Astrocyte (in vitro differentiated cells and primary cell): ENCODE measurements around the gene RPEL1. TPM values are rescaled to one million over a fixed set of nuclear protein-coding genes. Genes with fewer than 3 reads are reported as not detected.

Source experiments
- DNase-seq: peaks from one replicate; pipeline ENCODE4 v3.0.0-alpha.2; 2010; ENCODE audit warnings: low read depth
- FAIRE-seq: peaks from 2 replicates; lab custom pipeline; 2011; peaks lifted over from hg19 to GRCh38; lab: Jason Lieb, UNC
- H2AFZ ChIP-seq: 2 replicates; pipeline ENCODE4 v1.6.0; 2012; ENCODE audit warnings: low read depth, low read length, inconsistent platforms
- H3K27ac ChIP-seq: 2 replicates; pipeline ENCODE4 v1.5.1; 2011; ENCODE audit warnings: low read depth, low read length, inconsistent platforms
- H3K27me3 ChIP-seq: 2 replicates; pipeline ENCODE4 v1.6.0; 2011; ENCODE audit warnings: low read length, inconsistent platforms; ENCODE audit not compliant: insufficient read depth
- H3K36me3 ChIP-seq: 2 replicates; pipeline ENCODE4 v1.5.1; 2011; ENCODE audit warnings: low read length, inconsistent platforms; ENCODE audit not compliant: insufficient read depth
- H3K4me1 ChIP-seq: 2 replicates; pipeline ENCODE4 v1.5.1; 2011; ENCODE audit warnings: low read length, inconsistent platforms; ENCODE audit not compliant: insufficient read depth
- H3K4me2 ChIP-seq: 2 replicates; pipeline ENCODE4 v1.6.0; 2012; ENCODE audit warnings: low read length, inconsistent platforms
- H3K4me3 ChIP-seq: 2 replicates; pipeline ENCODE4 v1.5.1; 2011; ENCODE audit warnings: low read depth, mild to moderate bottlenecking, low read length, inconsistent platforms; ENCODE audit not compliant: insufficient read depth
- H3K79me2 ChIP-seq: 2 replicates; pipeline ENCODE4 v1.6.0; 2012; ENCODE audit warnings: mild to moderate bottlenecking, low read length, inconsistent platforms; ENCODE audit not compliant: insufficient read depth
- H3K9ac ChIP-seq: 2 replicates; pipeline ENCODE4 v1.6.0; 2012; ENCODE audit warnings: mild to moderate bottlenecking, low read length, inconsistent platforms
- H3K9me3 ChIP-seq: 2 replicates; pipeline ENCODE4 v1.5.1; 2012; ENCODE audit warnings: low read depth, mild to moderate bottlenecking, low read length, inconsistent platforms; ENCODE audit not compliant: insufficient read depth
- H4K20me1 ChIP-seq: 2 replicates; pipeline ENCODE4 v1.6.0; 2012; ENCODE audit warnings: low read length, inconsistent platforms; ENCODE audit not compliant: insufficient read depth
- H3K27ac Mint-ChIP-seq: one replicate; pipeline ENCODE4 v1.8.0; 2021; ENCODE audit warnings: mild to moderate bottlenecking, mixed read lengths; ENCODE audit not compliant: unreplicated experiment
- H3K27me3 Mint-ChIP-seq: one replicate; pipeline ENCODE4 v1.8.0; 2021; ENCODE audit warnings: low read depth, mixed read lengths; ENCODE audit not compliant: unreplicated experiment
- H3K36me3 Mint-ChIP-seq: one replicate; pipeline ENCODE4 v1.8.0; 2021; ENCODE audit warnings: low read depth, mixed read lengths; ENCODE audit not compliant: unreplicated experiment
- H3K4me1 Mint-ChIP-seq: one replicate; pipeline ENCODE4 v1.8.0; 2021; ENCODE audit warnings: low read depth, mixed read lengths; ENCODE audit not compliant: unreplicated experiment
- H3K4me3 Mint-ChIP-seq: one replicate; pipeline ENCODE4 v1.8.0; 2021; ENCODE audit warnings: mild to moderate bottlenecking, moderate library complexity, mixed read lengths; ENCODE audit not compliant: unreplicated experiment
- H3K9me3 Mint-ChIP-seq: one replicate; pipeline ENCODE4 v1.8.0; 2021; ENCODE audit warnings: mild to moderate bottlenecking, mixed read lengths; ENCODE audit not compliant: unreplicated experiment
- CTCF ChIP-seq: IDR thresholded peaks from 2 replicates; pipeline ENCODE4 v1.5.1; 2011; ENCODE audit warnings: low read depth, mild to moderate bottlenecking, inconsistent platforms, low read length, moderate library complexity; ENCODE audit not compliant: insufficient read depth
- EZH2 ChIP-seq: IDR thresholded peaks from 2 replicates; pipeline ENCODE4 v1.6.1; 2012; ENCODE audit warnings: mild to moderate bottlenecking, low read length, inconsistent platforms; ENCODE audit not compliant: insufficient read depth
- total RNA-seq: library from RNA; stranded (reverse); gene quantifications from 2 replicates; pipeline ENCODE4 v1.2.1, GENCODE V29; 2021

RPEL1 gene
- total RNA-seq, 1 donor from 2014 or later, result not detected

DNA sequence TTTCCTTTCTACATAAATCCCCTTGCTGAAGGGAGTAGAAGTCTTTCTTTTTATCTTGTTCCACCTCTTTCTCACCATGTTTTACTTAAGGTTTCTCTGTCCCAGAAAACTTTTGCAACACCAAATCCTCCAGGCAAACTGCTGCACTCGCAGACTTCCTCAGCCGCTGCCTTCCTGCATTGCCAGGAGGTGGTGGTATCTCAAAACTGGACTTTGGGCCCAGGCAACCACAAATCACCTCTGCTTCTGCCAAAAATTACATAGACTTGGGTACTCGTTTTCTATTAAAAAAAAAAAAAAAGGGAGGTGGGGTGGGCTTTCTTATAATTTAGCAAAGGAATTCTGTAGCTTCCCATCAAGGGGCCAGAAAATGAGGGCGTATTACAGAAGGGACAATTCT is 45.9 kb downstream of the RPEL1 start:
- Mint-ChIP-seq H3K4me3 (no peak overlapping the region), H3K9me3 (no peaks in the 10 kb centered on the region), H3K27ac (no peak overlapping the region), H3K4me1 (peaks cover 12% of the 10 kb centered on the region), H3K36me3 (peaks cover 2% of the 10 kb centered on the region), H3K27me3 (peaks cover 9% of the 10 kb centered on the region)
- no peak overlapping the region for H3K27ac ChIP-seq
- no peaks in the 10 kb centered on the region for H3K79me2 ChIP-seq
- H3K9ac ChIP-seq, result no peak overlapping the region
- no peaks in the 10 kb centered on the region for H3K36me3 ChIP-seq
- peaks cover 5% of the 10 kb centered on the region for H3K4me1 ChIP-seq
- no peak overlapping the region for H3K4me3 ChIP-seq
- no peak for FAIRE-seq
- no peaks in the 10 kb centered on the region for H4K20me1 ChIP-seq
- no peak overlapping the region for H3K4me2 ChIP-seq
- no peaks in the 10 kb centered on the region for H3K9me3 ChIP-seq
- TF ChIP-seq EZH2 (no peak), CTCF (no peak)
- peaks cover 3% of the 10 kb centered on the region for H3K27me3 ChIP-seq
- H2AFZ ChIP-seq, result no peak overlapping the region
- DNase-seq, result no peak

GRCh38 chr10:103295374-103296015 is 49.8 kb downstream of the RPEL1 start:
- FAIRE-seq, result no peak
- no peak overlapping the region for H2AFZ ChIP-seq
- no peaks in the 10 kb centered on the region for H3K36me3 Mint-ChIP-seq

More at GRCh38 chr10:103295374-103296015, 49.8 kb downstream of the RPEL1 start:
- no peak overlapping the region for H3K27ac ChIP-seq
- TF ChIP-seq EZH2 (no peak), CTCF (no peak)
- peaks cover 5% of the 10 kb centered on the region for H3K4me1 ChIP-seq
- H3K27me3 Mint-ChIP-seq, result peaks cover 4% of the 10 kb centered on the region
- H3K27me3 ChIP-seq, result no peaks in the 10 kb centered on the region
- H3K9me3 ChIP-seq, result no peaks in the 10 kb centered on the region
- peak overlapping the region; percentile 26 for H3K27ac Mint-ChIP-seq
- DNase-seq, result peak; percentile 86
- no peaks in the 10 kb centered on the region for H3K79me2 ChIP-seq
- H4K20me1 ChIP-seq, result no peaks in the 10 kb centered on the region
- H3K4me3 Mint-ChIP-seq, result no peak overlapping the region
- no peaks in the 10 kb centered on the region for H3K36me3 ChIP-seq
- peak overlapping the region; percentile 55 for H3K4me2 ChIP-seq
- H3K4me1 Mint-ChIP-seq, result peaks cover 12% of the 10 kb centered on the region
- H3K4me3 ChIP-seq, result no peak overlapping the region
- no peaks in the 10 kb centered on the region for H3K9me3 Mint-ChIP-seq
- no peak overlapping the region for H3K9ac ChIP-seq

Other genes starting within 250 kb of the RPEL1 start
- gene NT5C2, start 52.6 kb upstream of the RPEL1 start, total RNA-seq, result 89.4 and 113 TPM in 2 replicates
- 26.9 and 39.6 TPM in 2 replicates for gene INA, start 31.3 kb downstream of the RPEL1 start, total RNA-seq
- 9.0 and 10.3 TPM in 2 replicates for gene PCGF6, start 105.3 kb downstream of the RPEL1 start, total RNA-seq
- 3.3 and 3.9 TPM in 2 replicates for gene TAF5, start 122.1 kb downstream of the RPEL1 start, total RNA-seq
- gene ATP5MK, start 150.6 kb downstream of the RPEL1 start, total RNA-seq, result 405 and 463 TPM in 2 replicates
- gene PDCD11, start 150.7 kb downstream of the RPEL1 start, total RNA-seq, result 62.3 and 72.8 TPM in 2 replicates
- gene CALHM2, start 206.5 kb downstream of the RPEL1 start, total RNA-seq, result 1.2 and 1.4 TPM in 2 replicates
- not detected in 2 replicates for gene CALHM1, start 213.0 kb downstream of the RPEL1 start, total RNA-seq
- gene CALHM3, start 233.4 kb downstream of the RPEL1 start, total RNA-seq, result not detected in 2 replicates
- 1.4 and 1.5 TPM in 2 replicates for gene NEURL1, start 247.8 kb downstream of the RPEL1 start, total RNA-seq